Astrocyte (in vitro differentiated cells and primary cell): ENCODE measurements around the gene SUPT20H. TPM values are rescaled to one million over a fixed set of nuclear protein-coding genes. Genes with fewer than 3 reads are reported as not detected.
A peak's percentile ranks its signal among the peaks of the same experiment; 100 is the strongest.

Experiments
- DNase-seq: peaks from one replicate; pipeline ENCODE4 v3.0.0-alpha.2; 2010; ENCODE audit warnings: low read depth
- FAIRE-seq: peaks from 2 replicates; lab custom pipeline; 2011; peaks lifted over from hg19 to GRCh38; lab: Jason Lieb, UNC
- H2AFZ ChIP-seq: 2 replicates; pipeline ENCODE4 v1.6.0; 2012; ENCODE audit warnings: low read depth, low read length, inconsistent platforms
- H3K27ac ChIP-seq: 2 replicates; pipeline ENCODE4 v1.5.1; 2011; ENCODE audit warnings: low read depth, low read length, inconsistent platforms
- H3K27me3 ChIP-seq: 2 replicates; pipeline ENCODE4 v1.6.0; 2011; ENCODE audit warnings: low read length, inconsistent platforms; ENCODE audit not compliant: insufficient read depth
- H3K36me3 ChIP-seq: 2 replicates; pipeline ENCODE4 v1.5.1; 2011; ENCODE audit warnings: low read length, inconsistent platforms; ENCODE audit not compliant: insufficient read depth
- H3K4me1 ChIP-seq: 2 replicates; pipeline ENCODE4 v1.5.1; 2011; ENCODE audit warnings: low read length, inconsistent platforms; ENCODE audit not compliant: insufficient read depth
- H3K4me2 ChIP-seq: 2 replicates; pipeline ENCODE4 v1.6.0; 2012; ENCODE audit warnings: low read length, inconsistent platforms
- H3K4me3 ChIP-seq: 2 replicates; pipeline ENCODE4 v1.5.1; 2011; ENCODE audit warnings: low read depth, mild to moderate bottlenecking, low read length, inconsistent platforms; ENCODE audit not compliant: insufficient read depth
- H3K79me2 ChIP-seq: 2 replicates; pipeline ENCODE4 v1.6.0; 2012; ENCODE audit warnings: mild to moderate bottlenecking, low read length, inconsistent platforms; ENCODE audit not compliant: insufficient read depth
- H3K9ac ChIP-seq: 2 replicates; pipeline ENCODE4 v1.6.0; 2012; ENCODE audit warnings: mild to moderate bottlenecking, low read length, inconsistent platforms
- H3K9me3 ChIP-seq: 2 replicates; pipeline ENCODE4 v1.5.1; 2012; ENCODE audit warnings: low read depth, mild to moderate bottlenecking, low read length, inconsistent platforms; ENCODE audit not compliant: insufficient read depth
- H4K20me1 ChIP-seq: 2 replicates; pipeline ENCODE4 v1.6.0; 2012; ENCODE audit warnings: low read length, inconsistent platforms; ENCODE audit not compliant: insufficient read depth
- H3K27ac Mint-ChIP-seq: one replicate; pipeline ENCODE4 v1.8.0; 2021; ENCODE audit warnings: mild to moderate bottlenecking, mixed read lengths; ENCODE audit not compliant: unreplicated experiment
- H3K27me3 Mint-ChIP-seq: one replicate; pipeline ENCODE4 v1.8.0; 2021; ENCODE audit warnings: low read depth, mixed read lengths; ENCODE audit not compliant: unreplicated experiment
- H3K36me3 Mint-ChIP-seq: one replicate; pipeline ENCODE4 v1.8.0; 2021; ENCODE audit warnings: low read depth, mixed read lengths; ENCODE audit not compliant: unreplicated experiment
- H3K4me1 Mint-ChIP-seq: one replicate; pipeline ENCODE4 v1.8.0; 2021; ENCODE audit warnings: low read depth, mixed read lengths; ENCODE audit not compliant: unreplicated experiment
- H3K4me3 Mint-ChIP-seq: one replicate; pipeline ENCODE4 v1.8.0; 2021; ENCODE audit warnings: mild to moderate bottlenecking, moderate library complexity, mixed read lengths; ENCODE audit not compliant: unreplicated experiment
- H3K9me3 Mint-ChIP-seq: one replicate; pipeline ENCODE4 v1.8.0; 2021; ENCODE audit warnings: mild to moderate bottlenecking, mixed read lengths; ENCODE audit not compliant: unreplicated experiment
- EZH2 ChIP-seq: IDR thresholded peaks from 2 replicates; pipeline ENCODE4 v1.6.1; 2012; ENCODE audit warnings: mild to moderate bottlenecking, low read length, inconsistent platforms; ENCODE audit not compliant: insufficient read depth
- total RNA-seq: library from RNA; stranded (reverse); gene quantifications from 2 replicates; pipeline ENCODE4 v1.2.1, GENCODE V29; 2021
- TF ChIP-seq, protein P1 (sequence below): IDR thresholded peaks from 2 replicates; pipeline ENCODE4 v1.5.1; 2011; ENCODE audit warnings: low read depth, mild to moderate bottlenecking, inconsistent platforms, low read length, moderate library complexity; ENCODE audit not compliant: insufficient read depth

The SUPT20H gene
- total RNA-seq, 1 donor from 2014 or later = 87.7 TPM

DNA sequence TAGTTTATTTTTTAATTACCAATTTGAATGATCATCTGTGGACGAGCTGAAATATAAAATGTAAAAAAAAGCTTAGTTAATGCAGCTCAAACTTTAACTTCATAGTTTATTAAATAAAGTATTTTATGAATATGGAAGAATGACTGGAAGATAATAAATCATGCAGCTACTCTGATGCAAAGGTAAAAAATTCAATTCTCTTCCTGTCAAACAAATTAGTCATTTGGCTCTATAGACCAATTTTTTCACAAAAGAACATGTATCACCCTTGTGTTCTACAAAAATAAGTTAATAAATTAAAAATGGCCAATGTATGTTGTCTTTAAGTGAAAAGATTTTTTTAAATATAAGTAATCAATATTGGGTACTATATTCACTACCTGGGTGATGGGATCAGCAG is 32.7 kb downstream of the SUPT20H start:
- Histone ChIP-seq H3K4me2 (no peak overlapping the region), H3K27ac (no peak overlapping the region), H3K79me2 (peaks cover 9% of the 10 kb centered on the region), H3K4me3 (no peak overlapping the region), H3K9me3 (no peaks in the 10 kb centered on the region), H3K9ac (no peak overlapping the region), H3K4me1 (no peaks in the 10 kb centered on the region), H3K27me3 (no peaks in the 10 kb centered on the region), H2AFZ (no peak overlapping the region), H3K36me3 (peaks cover 52% of the 10 kb centered on the region), H4K20me1 (peaks cover 3% of the 10 kb centered on the region)
- Mint-ChIP-seq H3K36me3 (peaks cover 5% of the 10 kb centered on the region), H3K4me1 (peaks cover 9% of the 10 kb centered on the region), H3K9me3 (no peaks in the 10 kb centered on the region), H3K4me3 (no peak overlapping the region), H3K27ac (no peak overlapping the region), H3K27me3 (no peaks in the 10 kb centered on the region)
- TF ChIP-seq, protein P1, sequence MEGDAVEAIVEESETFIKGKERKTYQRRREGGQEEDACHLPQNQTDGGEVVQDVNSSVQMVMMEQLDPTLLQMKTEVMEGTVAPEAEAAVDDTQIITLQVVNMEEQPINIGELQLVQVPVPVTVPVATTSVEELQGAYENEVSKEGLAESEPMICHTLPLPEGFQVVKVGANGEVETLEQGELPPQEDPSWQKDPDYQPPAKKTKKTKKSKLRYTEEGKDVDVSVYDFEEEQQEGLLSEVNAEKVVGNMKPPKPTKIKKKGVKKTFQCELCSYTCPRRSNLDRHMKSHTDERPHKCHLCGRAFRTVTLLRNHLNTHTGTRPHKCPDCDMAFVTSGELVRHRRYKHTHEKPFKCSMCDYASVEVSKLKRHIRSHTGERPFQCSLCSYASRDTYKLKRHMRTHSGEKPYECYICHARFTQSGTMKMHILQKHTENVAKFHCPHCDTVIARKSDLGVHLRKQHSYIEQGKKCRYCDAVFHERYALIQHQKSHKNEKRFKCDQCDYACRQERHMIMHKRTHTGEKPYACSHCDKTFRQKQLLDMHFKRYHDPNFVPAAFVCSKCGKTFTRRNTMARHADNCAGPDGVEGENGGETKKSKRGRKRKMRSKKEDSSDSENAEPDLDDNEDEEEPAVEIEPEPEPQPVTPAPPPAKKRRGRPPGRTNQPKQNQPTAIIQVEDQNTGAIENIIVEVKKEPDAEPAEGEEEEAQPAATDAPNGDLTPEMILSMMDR = no peak
- DNase-seq = no peak
- no peak for FAIRE-seq

DNA sequence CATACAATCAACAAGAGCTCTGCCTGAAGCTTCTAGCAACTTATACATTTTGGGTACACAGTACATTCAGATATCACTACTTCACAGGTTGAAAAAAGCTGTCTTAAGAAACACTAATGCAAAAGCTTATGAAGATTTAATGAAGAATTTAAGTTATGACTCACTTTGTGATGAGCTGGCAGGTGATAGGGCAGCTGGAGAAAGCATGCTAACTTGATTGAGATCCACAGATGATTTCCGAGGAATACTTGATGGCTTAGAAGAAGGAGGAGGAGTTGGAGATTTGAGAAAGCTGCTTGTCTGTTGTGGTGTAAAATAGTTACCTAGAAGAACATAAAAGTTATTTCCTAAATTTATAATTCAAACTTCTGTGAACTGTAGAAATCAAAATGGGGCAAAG is 35.6 kb downstream of the SUPT20H start:
- no peak overlapping the region for H3K4me3 Mint-ChIP-seq
- H3K36me3 Mint-ChIP-seq = peaks cover 4% of the 10 kb centered on the region
- DNase-seq = peak; percentile 36
- FAIRE-seq = no peak
- no peaks in the 10 kb centered on the region for H3K9me3 ChIP-seq
- no peak overlapping the region for H3K4me3 ChIP-seq
- peaks cover 5% of the 10 kb centered on the region for H3K4me1 Mint-ChIP-seq
- no peak for TF ChIP-seq EZH2
- TF ChIP-seq, protein P1 = no peak
- no peak overlapping the region for H3K27ac Mint-ChIP-seq
- H3K36me3 ChIP-seq = peaks cover 60% of the 10 kb centered on the region
- no peaks in the 10 kb centered on the region for H3K27me3 ChIP-seq
- no peak overlapping the region for H3K9ac ChIP-seq
- H3K27ac ChIP-seq = no peak overlapping the region
- no peaks in the 10 kb centered on the region for H3K27me3 Mint-ChIP-seq
- no peak overlapping the region for H3K4me2 ChIP-seq
- H4K20me1 ChIP-seq = peaks cover 3% of the 10 kb centered on the region
- no peaks in the 10 kb centered on the region for H3K9me3 Mint-ChIP-seq
- peaks cover 9% of the 10 kb centered on the region for H3K79me2 ChIP-seq
- H3K4me1 ChIP-seq = no peaks in the 10 kb centered on the region
- no peak overlapping the region for H2AFZ ChIP-seq

DNA sequence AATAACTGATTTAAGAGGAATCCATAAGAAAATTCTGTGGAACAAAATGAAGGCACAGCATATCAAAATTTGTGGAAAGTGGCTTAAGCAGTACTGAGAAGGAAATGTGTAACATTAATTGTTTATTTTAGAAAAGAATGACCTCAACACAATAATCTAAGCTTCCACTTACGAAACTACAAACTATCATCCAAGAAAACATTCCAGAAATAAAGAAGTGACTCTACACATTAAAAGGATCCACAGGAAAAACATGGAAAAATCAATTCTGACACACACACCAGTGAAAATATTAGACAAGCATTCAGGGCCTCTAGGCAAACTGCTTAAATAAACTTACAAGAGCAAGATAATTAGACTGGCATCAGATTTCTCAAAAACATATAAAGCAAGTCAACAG is 44.9 kb downstream of the SUPT20H start:
- no peak overlapping the region for H3K27ac Mint-ChIP-seq
- H2AFZ ChIP-seq = no peak overlapping the region
- no peak overlapping the region for H3K4me2 ChIP-seq
- DNase-seq (no peak), FAIRE-seq (no peak)
- H3K27me3 ChIP-seq = no peaks in the 10 kb centered on the region
- no peaks in the 10 kb centered on the region for H3K4me1 Mint-ChIP-seq
- H3K79me2 ChIP-seq = peaks cover 2% of the 10 kb centered on the region
- TF ChIP-seq, protein P1 = no peak
- TF ChIP-seq EZH2 = no peak
- no peak overlapping the region for H3K4me3 Mint-ChIP-seq
- no peaks in the 10 kb centered on the region for H3K27me3 Mint-ChIP-seq
- no peaks in the 10 kb centered on the region for H3K9me3 Mint-ChIP-seq
- H3K9ac ChIP-seq = no peak overlapping the region
- H3K9me3 ChIP-seq = no peaks in the 10 kb centered on the region
- peaks cover 8% of the 10 kb centered on the region for H4K20me1 ChIP-seq
- peaks cover 15% of the 10 kb centered on the region for H3K36me3 Mint-ChIP-seq
- no peak overlapping the region for H3K27ac ChIP-seq
- H3K4me1 ChIP-seq = no peaks in the 10 kb centered on the region
- peaks cover 57% of the 10 kb centered on the region for H3K36me3 ChIP-seq
- H3K4me3 ChIP-seq = no peak overlapping the region
